ENCODE data around the gene NEAT1. TPM values are rescaled to one million over a fixed set of nuclear protein-coding genes. Genes with fewer than 3 reads are reported as not detected.

Gene NEAT1
- polyA plus RNA-seq, 3 donors, result 0.90 to 293 (median 1.3) TPM

DNA sequence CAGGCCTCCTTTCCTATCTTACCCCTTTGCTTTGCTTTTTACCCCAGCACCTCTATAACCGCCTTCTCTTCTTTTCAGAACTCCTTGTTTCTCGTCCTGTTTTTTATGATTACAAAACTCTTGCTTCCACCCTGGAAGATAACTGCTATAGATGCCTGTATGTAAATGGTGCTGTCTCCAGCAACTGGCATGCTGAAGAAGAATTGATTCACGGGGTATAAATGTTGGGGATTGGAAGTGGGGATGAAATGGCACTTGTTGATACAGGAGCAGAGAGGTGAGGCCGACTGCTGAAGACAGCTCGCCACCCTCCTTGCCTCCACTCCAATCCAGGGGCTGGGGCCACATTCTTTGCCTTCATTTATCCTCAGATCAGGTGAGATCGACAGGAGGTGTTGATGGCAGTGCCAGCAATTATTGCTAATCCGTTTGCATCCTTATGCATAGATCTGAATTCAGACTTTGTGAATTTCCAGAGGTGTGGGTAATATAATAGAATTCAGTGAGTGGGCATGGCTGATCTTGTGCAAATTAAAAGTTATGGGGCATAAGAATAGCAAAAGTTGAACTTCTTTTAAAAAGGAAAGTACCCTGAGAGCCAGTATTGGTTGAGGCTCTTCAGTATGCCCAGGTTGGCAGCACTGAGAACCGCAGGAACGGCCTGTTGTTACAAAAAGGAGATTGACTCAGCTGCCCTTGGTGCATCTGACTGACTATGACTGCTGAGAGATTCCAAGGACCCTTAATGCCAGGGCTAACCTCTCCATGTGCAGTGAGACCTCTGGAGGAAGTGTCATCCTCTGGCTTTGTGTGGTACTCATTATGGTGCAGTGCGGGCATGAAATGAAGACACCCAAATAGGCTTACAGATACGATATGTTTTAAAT is 5.3 kb downstream of the NEAT1 start:
- H3K4me1 Mint-ChIP-seq, result peaks cover 59% of the 10 kb centered on the region
- peaks cover 72 to 81% of the 10 kb centered on the region in 2 donors for H3K36me3 Mint-ChIP-seq
- peaks cover 14 to 65% of the 10 kb centered on the region in 2 donors for H3K36me3 ChIP-seq (replicated peaks in 1 of 2; ENCODE audit: control insufficient read depth in 1 of 2, insufficient read depth in 2 of 2, low read length in 2 of 2)
- peak overlapping the region; percentile 86 to 100 (median 96) for H3K4me3 ChIP-seq (replicated peaks in 1 of 3; ENCODE audit: low read depth in 2 of 3, low read length in 3 of 3)
- TF ChIP-seq, protein P1, sequence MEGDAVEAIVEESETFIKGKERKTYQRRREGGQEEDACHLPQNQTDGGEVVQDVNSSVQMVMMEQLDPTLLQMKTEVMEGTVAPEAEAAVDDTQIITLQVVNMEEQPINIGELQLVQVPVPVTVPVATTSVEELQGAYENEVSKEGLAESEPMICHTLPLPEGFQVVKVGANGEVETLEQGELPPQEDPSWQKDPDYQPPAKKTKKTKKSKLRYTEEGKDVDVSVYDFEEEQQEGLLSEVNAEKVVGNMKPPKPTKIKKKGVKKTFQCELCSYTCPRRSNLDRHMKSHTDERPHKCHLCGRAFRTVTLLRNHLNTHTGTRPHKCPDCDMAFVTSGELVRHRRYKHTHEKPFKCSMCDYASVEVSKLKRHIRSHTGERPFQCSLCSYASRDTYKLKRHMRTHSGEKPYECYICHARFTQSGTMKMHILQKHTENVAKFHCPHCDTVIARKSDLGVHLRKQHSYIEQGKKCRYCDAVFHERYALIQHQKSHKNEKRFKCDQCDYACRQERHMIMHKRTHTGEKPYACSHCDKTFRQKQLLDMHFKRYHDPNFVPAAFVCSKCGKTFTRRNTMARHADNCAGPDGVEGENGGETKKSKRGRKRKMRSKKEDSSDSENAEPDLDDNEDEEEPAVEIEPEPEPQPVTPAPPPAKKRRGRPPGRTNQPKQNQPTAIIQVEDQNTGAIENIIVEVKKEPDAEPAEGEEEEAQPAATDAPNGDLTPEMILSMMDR (IDR thresholded peaks at IDR 0.05), result no peak
- H3K79me2 ChIP-seq (ENCODE audit: insufficient read depth, low read length), result peaks cover 100% of the 10 kb centered on the region
- H2AFZ ChIP-seq (ENCODE audit: insufficient read depth, low read depth, low read length, poor library complexity, severe bottlenecking), result no peak overlapping the region
- peak overlapping the region; percentile 85 for H3K4me2 ChIP-seq (replicated peaks; ENCODE audit: extremely low read depth, low read length, poor library complexity, severe bottlenecking)
- H3K27me3 Mint-ChIP-seq (ENCODE audit: low read depth in 3 of 3), result peaks cover 0 to 23% (median 13%) of the 10 kb centered on the region in 3 donors
- no peaks in the 10 kb centered on the region for H3K9me3 ChIP-seq (replicated peaks in 1 of 2; ENCODE audit: control insufficient read depth in 1 of 2, insufficient read depth in 1 of 2, low read length in 2 of 2)
- H3K9me3 Mint-ChIP-seq, result peaks cover 5 to 22% (median 17%) of the 10 kb centered on the region in 7 donors
- H3K4me3 Mint-ChIP-seq, result peak overlapping the region; percentile 99 to 100
- H3K4me1 ChIP-seq (ENCODE audit: control insufficient read depth in 1 of 2, insufficient read depth in 2 of 2, low read length in 2 of 2), result peaks cover 46 to 68% of the 10 kb centered on the region in 2 donors
- H3K27ac ChIP-seq (ENCODE audit: low read depth in 1 of 2, low read length in 2 of 2), result peak overlapping the region; percentile 72 to 100
- peak in 1 of 3 donors; percentile 62 for DNase-seq
- H3K27me3 ChIP-seq (ENCODE audit: control insufficient read depth in 2 of 2, insufficient read depth in 2 of 2, low read length in 2 of 2), result no peaks in the 10 kb centered on the region
- H4K20me1 ChIP-seq (ENCODE audit: insufficient read depth, low read length), result peaks cover 100% of the 10 kb centered on the region
- intact Hi-C loops (cut with micrococcal nuclease), result no loop called here
- WGBS (ENCODE audit: insufficient coverage), result 46% methylated on average over 2 of the region's 11 CpGs
- H3K9ac ChIP-seq (ENCODE audit: insufficient read depth, low read length, poor library complexity, severe bottlenecking), result peak overlapping the region; percentile 100
- peak overlapping the region; percentile 99 to 100 (median 100) for H3K27ac Mint-ChIP-seq

DNA sequence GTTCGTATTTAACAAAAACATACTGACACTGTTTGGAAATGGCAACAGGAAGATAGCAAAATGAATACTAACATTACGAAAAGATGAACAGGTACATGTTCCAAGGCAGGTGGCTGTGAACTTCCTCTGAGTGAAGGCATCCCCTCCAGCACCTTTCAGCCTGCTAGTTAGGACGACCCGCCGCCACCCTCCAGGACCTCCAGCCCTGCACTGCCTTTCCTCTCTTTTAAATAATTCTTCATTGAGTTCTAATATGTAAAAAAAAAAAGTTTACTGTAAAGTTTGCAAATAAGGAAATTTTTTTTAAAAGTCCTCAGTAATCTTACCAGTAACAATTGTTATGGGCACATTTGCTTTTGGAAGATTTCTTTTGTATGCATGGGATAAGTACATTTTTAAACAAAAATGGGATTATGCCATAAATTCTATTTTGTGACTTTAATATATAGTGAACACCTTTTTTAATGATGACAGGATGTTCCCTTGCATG is 6.0 kb downstream of the NEAT1 start:
- Histone ChIP-seq H3K36me3 (replicated peaks in 1 of 2; ENCODE audit: control insufficient read depth in 1 of 2, insufficient read depth in 2 of 2, low read length in 2 of 2) (peaks cover 19 to 64% of the 10 kb centered on the region in 2 donors), H3K79me2 (ENCODE audit: insufficient read depth, low read length) (peaks cover 100% of the 10 kb centered on the region), H4K20me1 (ENCODE audit: insufficient read depth, low read length) (peaks cover 100% of the 10 kb centered on the region), H3K27ac (ENCODE audit: low read depth in 1 of 2, low read length in 2 of 2) (peak overlapping the region; percentile 46 to 100), H3K9ac (ENCODE audit: insufficient read depth, low read length, poor library complexity, severe bottlenecking) (peak overlapping the region; percentile 100), H3K4me3 (replicated peaks in 1 of 3; ENCODE audit: low read depth in 2 of 3, low read length in 3 of 3) (peak overlapping the region; percentile 86 to 100 (median 96)), H3K9me3 (replicated peaks in 1 of 2; ENCODE audit: control insufficient read depth in 1 of 2, insufficient read depth in 1 of 2, low read length in 2 of 2) (no peaks in the 10 kb centered on the region), H2AFZ (ENCODE audit: insufficient read depth, low read depth, low read length, poor library complexity, severe bottlenecking) (no peak overlapping the region), H3K27me3 (ENCODE audit: control insufficient read depth in 2 of 2, insufficient read depth in 2 of 2, low read length in 2 of 2) (no peaks in the 10 kb centered on the region), H3K4me1 (ENCODE audit: control insufficient read depth in 1 of 2, insufficient read depth in 2 of 2, low read length in 2 of 2) (peaks cover 46 to 72% of the 10 kb centered on the region in 2 donors), H3K4me2 (replicated peaks; ENCODE audit: extremely low read depth, low read length, poor library complexity, severe bottlenecking) (peak overlapping the region; percentile 85)
- intact Hi-C loops (cut with micrococcal nuclease), result no loop called here
- peaks cover 64% of the 10 kb centered on the region for H3K4me1 Mint-ChIP-seq
- no peak for DNase-seq
- peak overlapping the region; percentile 99 to 100 for H3K4me3 Mint-ChIP-seq
- H3K9me3 Mint-ChIP-seq, result peaks cover 4 to 21% (median 14%) of the 10 kb centered on the region in 7 donors
- peaks cover 71 to 81% of the 10 kb centered on the region in 2 donors for H3K36me3 Mint-ChIP-seq
- WGBS (ENCODE audit: insufficient coverage), result 46% methylated on average over 2 of the region's 5 CpGs
- peaks cover 0 to 18% (median 11%) of the 10 kb centered on the region in 3 donors for H3K27me3 Mint-ChIP-seq (ENCODE audit: low read depth in 3 of 3)
- H3K27ac Mint-ChIP-seq, result peak overlapping the region; percentile 99 to 100 (median 100)
- TF ChIP-seq, protein P1 (IDR thresholded peaks at IDR 0.05), result no peak

All from CD14-positive monocyte (primary cell).